Measurements from ENCODE around the gene NPPB. TPM values are rescaled to one million over a fixed set of nuclear protein-coding genes. Genes with fewer than 3 reads are reported as not detected.

NPPB gene
- total RNA-seq, 1 experiment from 2014 or later: 20.3 TPM

DNA sequence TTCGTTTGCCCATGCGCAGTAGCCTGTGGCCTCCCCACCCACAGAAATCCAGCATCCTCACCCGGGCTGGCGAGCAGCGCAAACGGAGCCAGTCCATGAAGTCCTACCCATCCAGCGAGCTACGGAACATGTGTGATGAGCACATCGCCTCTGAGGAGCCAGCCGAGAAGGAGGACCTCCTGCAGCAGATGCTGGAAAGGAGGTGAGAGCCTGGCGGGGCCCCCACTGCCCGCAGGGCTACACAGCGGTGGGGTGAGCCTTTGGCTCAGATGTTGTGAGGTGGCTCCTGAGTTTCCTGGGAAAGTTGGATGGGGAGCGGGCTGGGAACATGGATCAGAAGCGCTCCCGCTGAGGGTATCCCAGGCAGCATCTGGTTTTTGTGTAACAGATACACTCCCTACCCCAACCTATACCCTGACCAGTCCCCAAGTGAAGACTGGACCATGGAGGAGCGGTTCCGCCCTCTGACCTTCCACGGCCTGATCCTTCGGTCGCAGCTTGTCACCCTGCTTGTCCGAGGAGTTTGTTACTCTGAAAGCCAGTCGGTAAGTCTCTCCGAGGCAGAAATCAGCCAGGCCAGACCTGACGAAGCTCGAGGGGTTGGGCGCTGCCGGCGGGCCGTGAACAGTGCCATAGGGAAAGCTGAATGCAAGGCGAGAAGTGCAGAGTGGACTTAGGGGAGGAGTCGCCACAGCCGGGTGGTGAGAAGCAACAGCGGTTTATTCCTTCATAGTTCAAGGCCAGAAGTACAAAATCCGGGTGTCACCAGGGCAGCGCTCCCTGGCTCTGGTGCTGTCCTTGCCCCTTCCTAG, 21.6 kb downstream of the NPPB start:
- Histone ChIP-seq H3K27me3 (ENCODE audit: control insufficient read depth, insufficient read depth, low read length) (no peaks in the 10 kb centered on the region), H3K36me3 (replicated peaks; ENCODE audit: control insufficient read depth, insufficient read depth, low read length) (peaks cover 62% of the 10 kb centered on the region), H3K4me3 (ENCODE audit: insufficient read depth, low read depth, low read length) (no peak overlapping the region)
- DNase-seq: peak; percentile 38

DNA sequence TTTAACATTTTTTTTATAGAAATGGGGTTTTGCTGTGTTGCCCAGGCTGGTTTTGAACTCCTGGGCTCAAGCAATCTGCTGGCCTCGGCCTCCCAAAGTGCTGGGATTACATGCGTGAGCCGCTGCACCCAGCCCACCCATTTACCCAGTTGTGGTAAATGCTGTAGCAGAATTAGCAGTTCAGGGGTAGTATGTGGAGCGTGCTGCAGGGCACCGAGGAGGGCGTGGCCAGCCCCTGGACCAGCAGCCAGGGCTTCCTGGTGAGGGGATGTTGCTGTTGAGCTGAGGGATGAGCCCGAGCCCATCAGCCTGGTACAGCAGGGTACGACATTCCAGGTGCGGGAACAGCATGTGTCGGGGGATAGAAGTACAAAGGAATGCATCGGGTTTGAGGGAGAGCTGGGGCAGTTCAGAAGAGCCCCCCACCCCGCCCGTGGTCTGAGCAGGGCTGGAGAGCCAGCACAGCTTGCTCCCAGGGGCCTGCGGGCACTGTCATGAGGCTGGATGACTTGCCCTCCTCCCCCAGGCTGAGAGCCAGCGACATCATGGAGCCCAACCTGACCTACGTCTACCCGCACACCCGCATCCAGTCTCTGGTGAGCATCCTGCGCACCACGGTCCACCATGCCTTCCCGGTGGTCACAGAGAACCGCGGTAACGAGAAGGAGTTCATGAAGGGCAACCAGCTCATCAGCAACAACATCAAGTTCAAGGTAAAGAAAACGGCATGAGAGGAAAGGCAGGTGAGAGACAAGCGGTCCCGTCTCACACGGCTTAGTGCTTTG, 23.1 kb downstream of the NPPB start:
- Histone ChIP-seq H3K4me3 (ENCODE audit: insufficient read depth, low read depth, low read length) (no peak overlapping the region), H3K36me3 (replicated peaks; ENCODE audit: control insufficient read depth, insufficient read depth, low read length) (peaks cover 51% of the 10 kb centered on the region), H3K27me3 (ENCODE audit: control insufficient read depth, insufficient read depth, low read length) (no peaks in the 10 kb centered on the region)
- DNase-seq: peak; percentile 37

- Histone ChIP-seq H3K36me3 (replicated peaks; ENCODE audit: control insufficient read depth, insufficient read depth, low read length) (peaks cover 49% of the 10 kb centered on the region), H3K4me3 (ENCODE audit: insufficient read depth, low read depth, low read length) (no peak overlapping the region)
- DNase-seq: no peak
Observed at GRCh38 chr1:11833900-11834299, 24.8 kb downstream of the NPPB start.

GRCh38 chr1:11833497-11833896, 25.2 kb downstream of the NPPB start:
- DNase-seq: no peak
- peaks cover 49% of the 10 kb centered on the region for H3K36me3 ChIP-seq (replicated peaks; ENCODE audit: control insufficient read depth, insufficient read depth, low read length)
- no peak overlapping the region for H3K4me3 ChIP-seq (ENCODE audit: insufficient read depth, low read depth, low read length)
- H3K27me3 ChIP-seq (ENCODE audit: control insufficient read depth, insufficient read depth, low read length): no peaks in the 10 kb centered on the region

More at GRCh38 chr1:11833900-11834299, 24.8 kb downstream of the NPPB start:
- no peaks in the 10 kb centered on the region for H3K27me3 ChIP-seq (ENCODE audit: control insufficient read depth, insufficient read depth, low read length)

DNA sequence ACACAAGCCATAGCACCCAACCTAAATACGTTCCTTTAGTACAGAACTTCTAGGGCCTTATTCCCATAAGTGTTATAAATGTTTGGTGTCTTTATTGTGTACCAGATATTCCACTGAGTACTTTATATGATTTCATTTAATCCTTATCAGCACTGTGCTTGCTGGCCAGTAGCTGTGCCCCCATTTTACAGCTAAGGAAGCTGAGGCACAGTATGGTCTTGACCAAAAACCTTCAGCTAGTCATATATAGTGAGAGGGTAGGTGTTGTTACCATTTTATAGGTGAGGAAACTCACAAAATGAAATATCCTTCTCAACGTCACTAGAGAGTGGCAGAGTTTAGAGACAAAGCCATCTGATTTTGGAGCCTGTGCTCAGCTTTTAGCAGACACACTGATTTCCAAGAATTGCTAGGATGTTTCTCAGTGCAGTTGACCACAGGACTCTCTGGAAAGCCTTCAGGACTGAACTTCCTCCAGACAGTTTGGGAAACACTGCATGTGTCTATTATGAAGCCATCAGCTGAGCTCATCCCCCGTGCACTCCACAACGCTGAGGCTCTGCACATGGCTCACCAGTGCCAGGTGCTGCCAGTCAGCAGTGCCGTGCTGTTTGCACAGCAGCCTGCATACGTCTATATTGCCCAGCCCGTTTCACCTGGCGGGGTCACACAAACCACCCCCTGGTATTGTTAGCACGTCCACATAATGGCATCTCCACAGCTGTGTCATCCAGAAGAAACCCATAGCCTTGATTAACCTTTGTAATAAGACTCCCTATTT, 26.6 kb downstream of the NPPB start:
- no peaks in the 10 kb centered on the region for H3K27me3 ChIP-seq (ENCODE audit: control insufficient read depth, insufficient read depth, low read length)
- DNase-seq: no peak
- no peak overlapping the region for H3K4me3 ChIP-seq (ENCODE audit: insufficient read depth, low read depth, low read length)
- peaks cover 49% of the 10 kb centered on the region for H3K36me3 ChIP-seq (replicated peaks; ENCODE audit: control insufficient read depth, insufficient read depth, low read length)

DNA sequence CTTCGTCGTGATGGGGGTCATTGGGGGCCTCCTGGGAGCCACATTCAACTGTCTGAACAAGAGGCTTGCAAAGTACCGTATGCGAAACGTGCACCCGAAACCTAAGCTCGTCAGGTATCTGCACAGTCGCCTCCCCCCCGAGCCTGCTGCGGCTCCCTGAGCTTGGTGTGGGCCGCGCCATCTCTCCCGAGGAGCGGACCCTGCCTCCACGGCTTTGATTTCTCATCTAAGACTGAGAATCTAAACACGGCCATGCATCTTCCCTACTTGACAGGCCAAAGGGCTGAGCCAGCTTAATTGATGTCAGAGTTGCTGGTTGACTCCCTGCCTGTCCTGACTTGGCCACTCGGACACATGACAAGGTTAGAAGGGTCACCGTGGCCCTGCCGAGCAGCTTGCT, 30.2 kb downstream of the NPPB start:
- Histone ChIP-seq H3K27me3 (ENCODE audit: control insufficient read depth, insufficient read depth, low read length) (no peaks in the 10 kb centered on the region), H3K36me3 (replicated peaks; ENCODE audit: control insufficient read depth, insufficient read depth, low read length) (peaks cover 31% of the 10 kb centered on the region), H3K4me3 (ENCODE audit: insufficient read depth, low read depth, low read length) (no peak overlapping the region)
- DNase-seq: no peak

GRCh38 chr1:11826946-11827345, 31.8 kb downstream of the NPPB start:
- H3K4me3 ChIP-seq (ENCODE audit: insufficient read depth, low read depth, low read length): no peak overlapping the region
- H3K27me3 ChIP-seq (ENCODE audit: control insufficient read depth, insufficient read depth, low read length): no peaks in the 10 kb centered on the region
- H3K36me3 ChIP-seq (replicated peaks; ENCODE audit: control insufficient read depth, insufficient read depth, low read length): peaks cover 25% of the 10 kb centered on the region
- no peak for DNase-seq

DNA sequence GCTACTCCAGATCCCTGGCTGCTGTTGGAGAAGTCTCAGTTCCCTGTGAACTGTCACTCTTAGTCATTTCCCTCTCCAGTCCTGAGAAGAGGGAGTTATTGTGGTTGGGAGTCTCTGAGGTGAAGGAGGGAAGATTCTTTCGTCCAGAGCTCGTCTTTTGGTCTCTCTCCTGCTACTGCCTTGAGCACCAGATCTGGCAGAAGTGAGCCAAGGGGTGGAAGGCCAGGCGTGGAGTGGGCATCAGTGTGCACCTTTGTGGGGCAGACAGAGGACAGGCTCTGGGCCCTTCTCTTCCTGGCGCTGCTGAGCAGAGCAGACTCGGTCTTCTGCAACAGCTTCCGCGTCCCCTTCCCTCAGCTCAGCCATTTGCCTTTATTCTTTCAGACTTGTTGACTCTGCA, 33.6 kb downstream of the NPPB start:
- Histone ChIP-seq H3K27me3 (ENCODE audit: control insufficient read depth, insufficient read depth, low read length) (no peaks in the 10 kb centered on the region), H3K4me3 (ENCODE audit: insufficient read depth, low read depth, low read length) (no peak overlapping the region), H3K36me3 (replicated peaks; ENCODE audit: control insufficient read depth, insufficient read depth, low read length) (peaks cover 23% of the 10 kb centered on the region)
- DNase-seq: no peak

DNA sequence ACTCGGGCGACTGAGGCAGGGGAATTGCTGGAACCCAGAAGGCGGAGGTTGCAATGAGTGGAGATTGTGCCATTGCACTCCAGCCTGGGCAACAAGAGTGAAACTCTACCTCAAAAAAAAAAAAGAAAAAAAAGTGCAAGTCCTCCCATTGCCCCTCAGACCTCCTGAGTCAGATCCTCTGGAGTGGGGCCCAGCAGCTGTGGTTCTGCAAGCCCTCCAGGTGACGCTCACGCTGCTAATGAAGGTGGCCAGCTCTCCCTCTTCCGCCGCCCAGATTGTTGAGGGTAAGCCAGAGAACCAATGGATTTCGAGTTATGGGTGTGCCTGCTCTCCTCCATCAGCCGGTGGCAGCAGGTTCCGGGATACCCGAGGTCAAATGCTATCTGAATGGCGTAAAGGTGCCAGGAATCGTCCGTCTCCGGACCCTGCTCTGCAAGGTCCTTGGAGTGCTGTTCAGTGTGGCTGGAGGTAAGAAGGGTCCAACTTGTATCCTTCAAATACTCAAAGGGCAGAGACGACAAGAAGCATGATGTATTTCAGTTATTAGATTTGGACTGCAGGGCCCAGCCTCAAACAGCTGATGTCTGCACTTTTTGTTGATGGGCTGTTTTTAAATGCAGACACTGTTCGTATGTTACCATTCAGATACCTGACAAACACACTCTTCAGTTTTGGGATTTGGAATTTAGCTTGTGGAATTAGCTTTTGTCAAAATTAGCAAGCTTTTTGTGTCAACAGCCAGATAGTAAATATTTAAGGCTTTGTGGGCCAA, 35.2 kb downstream of the NPPB start:
- H3K27me3 ChIP-seq (ENCODE audit: control insufficient read depth, insufficient read depth, low read length): no peaks in the 10 kb centered on the region
- DNase-seq: no peak

DNA sequence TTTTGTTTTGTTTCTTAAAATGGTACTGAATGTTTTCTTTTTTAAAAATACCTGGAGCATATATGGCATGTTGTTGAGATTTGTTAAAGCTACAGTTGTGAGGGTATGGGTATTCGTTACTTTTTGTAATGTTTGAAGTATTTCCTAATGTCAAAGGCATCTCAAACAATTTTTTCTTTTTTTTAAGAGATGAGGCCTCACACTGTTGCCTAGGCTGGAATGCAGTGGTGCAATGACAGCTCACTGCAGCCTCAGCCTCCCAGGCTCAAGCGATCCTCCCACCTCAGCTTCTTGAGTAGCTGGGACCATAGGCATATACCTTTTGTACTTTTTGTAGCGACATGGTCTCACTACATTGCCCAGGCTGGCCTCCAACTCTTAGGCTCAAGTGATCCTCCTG, 36.7 kb downstream of the NPPB start:
- Histone ChIP-seq H3K27me3 (ENCODE audit: control insufficient read depth, insufficient read depth, low read length) (no peaks in the 10 kb centered on the region), H3K4me3 (ENCODE audit: insufficient read depth, low read depth, low read length) (no peak overlapping the region), H3K36me3 (replicated peaks; ENCODE audit: control insufficient read depth, insufficient read depth, low read length) (peaks cover 10% of the 10 kb centered on the region)
- DNase-seq: no peak

More for the DNA sequence above, 35.2 kb downstream of the NPPB start:
- Histone ChIP-seq H3K4me3 (ENCODE audit: insufficient read depth, low read depth, low read length) (no peak overlapping the region), H3K36me3 (replicated peaks; ENCODE audit: control insufficient read depth, insufficient read depth, low read length) (peaks cover 13% of the 10 kb centered on the region)

DNA sequence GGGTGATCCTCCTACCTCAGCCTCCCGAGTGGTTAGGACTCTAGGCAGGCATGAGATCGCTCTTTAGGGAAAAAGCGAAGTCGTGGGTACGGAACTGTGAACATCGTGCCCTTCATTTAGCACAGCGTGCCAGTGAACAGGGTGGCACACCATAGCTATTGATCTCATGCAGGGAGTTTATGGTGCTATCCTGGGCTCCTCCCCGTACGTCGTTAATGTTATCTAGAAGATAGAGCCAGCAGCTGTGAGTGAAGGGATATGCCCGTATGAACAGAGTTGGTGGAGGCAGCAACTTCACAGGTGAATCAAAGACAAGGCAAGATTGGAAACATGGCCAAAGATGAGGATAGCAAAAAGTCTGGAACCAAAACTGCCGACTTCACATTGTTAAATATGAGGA, 41.6 kb downstream of the NPPB start:
- no peak for DNase-seq
- H3K36me3 ChIP-seq (replicated peaks; ENCODE audit: control insufficient read depth, insufficient read depth, low read length): peaks cover 22% of the 10 kb centered on the region
- H3K27me3 ChIP-seq (ENCODE audit: control insufficient read depth, insufficient read depth, low read length): no peaks in the 10 kb centered on the region
- H3K4me3 ChIP-seq (ENCODE audit: insufficient read depth, low read depth, low read length): no peak overlapping the region

- no peaks in the 10 kb centered on the region for H3K27me3 ChIP-seq (ENCODE audit: control insufficient read depth, insufficient read depth, low read length)
Observed at GRCh38 chr1:11813021-11813420, 45.7 kb downstream of the NPPB start.

More at GRCh38 chr1:11813021-11813420, 45.7 kb downstream of the NPPB start:
- DNase-seq: no peak
- Histone ChIP-seq H3K4me3 (ENCODE audit: insufficient read depth, low read depth, low read length) (no peak overlapping the region), H3K36me3 (replicated peaks; ENCODE audit: control insufficient read depth, insufficient read depth, low read length) (peaks cover 27% of the 10 kb centered on the region)
